GM18508 (cell line): ENCODE results near the gene CPZ.
"Not testable (repeated sequence)": the region's sequence is repeated elsewhere in the genome, so short reads cannot be mapped to it uniquely, and the experiment has no call there.

Experiments used
- ATAC-seq: cut with Tn5 transposase; IDR thresholded peaks from one replicate; pipeline ENCODE4 v1.9.1; 2021; ENCODE audit warnings: moderate number of reproducible peaks; ENCODE audit not compliant: insufficient read depth, unreplicated experiment

The CPZ gene

DNA sequence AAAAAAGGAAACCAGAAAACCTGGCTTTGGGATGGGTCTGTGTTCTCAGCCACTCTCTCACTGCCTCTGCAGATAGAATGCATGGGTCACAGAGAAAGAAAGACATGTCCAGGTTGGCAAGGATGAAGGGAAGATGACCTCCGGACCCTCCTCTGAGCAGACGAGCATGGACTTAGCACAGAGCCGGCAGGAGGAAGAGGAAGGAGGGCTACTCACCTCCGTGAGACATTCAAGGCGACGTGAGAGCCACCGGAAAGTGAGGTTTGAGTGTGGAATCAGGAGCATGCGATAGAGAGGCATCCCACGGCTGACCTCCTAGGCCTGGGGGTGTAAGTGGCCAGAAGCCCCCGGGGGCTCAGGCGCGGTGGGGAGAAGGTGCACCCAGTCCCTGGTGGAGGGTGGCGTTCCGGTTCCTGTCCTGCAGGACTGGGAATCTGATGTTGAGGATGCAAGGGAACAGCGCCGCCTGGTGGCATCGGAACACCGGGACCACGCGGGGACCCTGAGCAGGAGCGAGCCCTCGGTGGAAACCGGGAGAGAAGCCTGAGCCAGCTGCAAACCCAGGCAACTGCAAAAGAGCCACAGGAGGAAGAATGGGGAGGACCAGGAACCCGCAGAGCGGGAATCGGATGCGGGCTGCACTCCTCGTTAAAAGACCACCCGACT, 37.8 kb downstream of the CPZ start:
- not testable (repeated sequence) for ATAC-seq

DNA sequence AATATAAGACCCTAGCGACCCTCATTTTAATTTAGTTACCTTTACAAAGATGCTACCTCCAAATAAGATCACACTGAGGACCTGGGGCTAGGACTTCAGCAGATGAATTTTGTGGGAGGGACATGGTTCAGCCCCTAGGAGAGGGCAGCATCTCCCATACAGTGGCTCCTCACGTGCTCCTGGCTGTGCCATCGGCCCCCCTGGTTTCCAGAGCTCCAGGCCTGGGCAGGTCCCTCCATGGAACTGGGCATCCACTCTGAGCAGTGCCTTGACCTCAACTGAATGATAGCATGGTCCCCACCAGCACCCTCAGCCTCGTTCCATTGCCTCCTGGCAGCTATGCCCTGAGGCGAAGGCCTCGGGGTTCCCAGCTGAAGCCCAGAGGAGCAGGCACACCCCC, 39.3 kb downstream of the CPZ start:
- ATAC-seq: not testable (repeated sequence)

DNA sequence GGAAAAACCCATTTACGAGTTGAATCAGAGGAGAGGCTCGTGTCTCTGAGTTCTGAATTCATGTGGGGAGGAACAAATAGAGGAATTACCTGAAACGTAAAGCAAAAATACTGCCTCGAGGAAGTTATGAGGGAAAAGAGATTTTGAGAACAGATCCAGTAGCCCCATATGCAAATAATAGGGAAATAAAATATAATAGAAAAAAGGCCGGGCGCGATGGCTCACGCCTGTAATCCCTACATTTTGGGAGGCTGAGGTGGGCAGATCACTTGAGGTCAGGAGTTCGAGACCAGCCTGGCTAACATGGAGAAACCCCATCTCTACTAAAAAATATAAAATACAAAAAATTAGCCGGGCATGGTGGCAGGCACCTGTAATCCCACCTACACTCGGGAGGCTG, 42.2 kb downstream of the CPZ start:
- ATAC-seq: not testable (repeated sequence)

DNA sequence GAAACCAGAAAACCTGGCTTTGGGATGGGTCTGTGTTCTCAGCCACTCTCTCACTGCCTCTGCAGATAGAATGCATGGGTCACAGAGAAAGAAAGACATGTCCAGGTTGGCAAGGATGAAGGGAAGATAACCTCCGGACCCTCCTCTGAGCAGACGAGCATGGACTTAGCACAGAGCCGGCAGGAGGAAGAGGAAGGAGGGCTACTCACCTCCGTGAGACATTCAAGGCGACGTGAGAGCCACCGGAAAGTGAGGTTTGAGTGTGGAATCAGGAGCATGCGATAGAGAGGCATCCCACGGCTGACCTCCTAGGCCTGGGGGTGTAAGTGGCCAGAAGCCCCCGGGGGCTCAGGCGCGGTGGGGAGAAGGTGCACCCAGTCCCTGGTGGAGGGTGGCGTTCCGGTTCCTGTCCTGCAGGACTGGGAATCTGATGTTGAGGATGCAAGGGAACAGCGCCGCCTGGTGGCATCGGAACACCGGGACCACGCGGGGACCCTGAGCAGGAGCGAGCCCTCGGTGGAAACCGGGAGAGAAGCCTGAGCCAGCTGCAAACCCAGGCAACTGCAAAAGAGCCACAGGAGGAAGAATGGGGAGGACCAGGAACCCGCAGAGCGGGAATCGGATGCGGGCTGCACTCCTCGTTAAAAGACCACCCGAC, 43.5 kb downstream of the CPZ start:
- ATAC-seq: not testable (repeated sequence)

DNA sequence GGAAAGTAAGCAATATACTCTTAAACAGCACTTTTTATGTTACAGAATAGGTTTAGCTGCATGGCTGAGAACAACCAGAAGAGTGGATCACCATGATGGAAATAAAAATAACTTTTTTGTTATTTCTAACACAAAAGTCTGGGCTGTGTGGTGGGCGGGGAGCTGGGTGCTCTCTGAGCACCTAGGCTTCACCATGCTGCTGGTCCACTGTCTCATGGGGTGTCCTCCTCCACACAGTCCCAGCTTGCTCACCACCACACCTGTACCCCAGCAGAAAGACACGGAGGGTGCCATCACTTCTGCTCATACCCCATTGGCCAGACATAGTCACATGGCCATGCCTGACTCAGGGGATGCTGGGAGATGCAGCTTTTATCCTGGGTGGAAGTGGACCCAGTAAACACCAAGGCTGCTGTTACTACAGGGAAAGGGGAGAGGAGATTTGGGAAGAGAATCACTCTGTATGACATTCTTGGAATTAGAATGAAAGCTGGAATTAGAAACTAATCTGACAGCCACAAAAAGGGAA, 45.0 kb downstream of the CPZ start:
- ATAC-seq: no peak

DNA sequence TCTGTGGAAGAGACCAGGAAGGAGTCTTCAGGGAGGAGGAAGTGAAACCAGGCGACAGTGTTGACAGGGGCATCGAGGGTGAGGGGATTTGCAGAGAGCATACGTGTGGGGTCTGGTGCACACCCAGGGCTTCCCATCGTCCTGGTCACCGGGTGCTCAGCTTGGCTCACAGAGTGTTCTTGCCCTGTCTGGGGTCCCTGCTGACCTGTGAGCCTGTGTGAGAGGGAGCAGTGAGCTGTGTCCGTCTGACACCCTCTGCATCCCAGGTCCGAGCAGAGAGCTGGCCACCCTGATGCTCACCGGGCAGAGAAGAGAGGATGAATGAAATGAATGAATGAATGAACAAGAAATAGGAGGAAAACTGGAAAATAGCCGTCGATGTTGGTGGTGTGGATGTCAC, 46.5 kb downstream of the CPZ start:
- no peak for ATAC-seq

DNA sequence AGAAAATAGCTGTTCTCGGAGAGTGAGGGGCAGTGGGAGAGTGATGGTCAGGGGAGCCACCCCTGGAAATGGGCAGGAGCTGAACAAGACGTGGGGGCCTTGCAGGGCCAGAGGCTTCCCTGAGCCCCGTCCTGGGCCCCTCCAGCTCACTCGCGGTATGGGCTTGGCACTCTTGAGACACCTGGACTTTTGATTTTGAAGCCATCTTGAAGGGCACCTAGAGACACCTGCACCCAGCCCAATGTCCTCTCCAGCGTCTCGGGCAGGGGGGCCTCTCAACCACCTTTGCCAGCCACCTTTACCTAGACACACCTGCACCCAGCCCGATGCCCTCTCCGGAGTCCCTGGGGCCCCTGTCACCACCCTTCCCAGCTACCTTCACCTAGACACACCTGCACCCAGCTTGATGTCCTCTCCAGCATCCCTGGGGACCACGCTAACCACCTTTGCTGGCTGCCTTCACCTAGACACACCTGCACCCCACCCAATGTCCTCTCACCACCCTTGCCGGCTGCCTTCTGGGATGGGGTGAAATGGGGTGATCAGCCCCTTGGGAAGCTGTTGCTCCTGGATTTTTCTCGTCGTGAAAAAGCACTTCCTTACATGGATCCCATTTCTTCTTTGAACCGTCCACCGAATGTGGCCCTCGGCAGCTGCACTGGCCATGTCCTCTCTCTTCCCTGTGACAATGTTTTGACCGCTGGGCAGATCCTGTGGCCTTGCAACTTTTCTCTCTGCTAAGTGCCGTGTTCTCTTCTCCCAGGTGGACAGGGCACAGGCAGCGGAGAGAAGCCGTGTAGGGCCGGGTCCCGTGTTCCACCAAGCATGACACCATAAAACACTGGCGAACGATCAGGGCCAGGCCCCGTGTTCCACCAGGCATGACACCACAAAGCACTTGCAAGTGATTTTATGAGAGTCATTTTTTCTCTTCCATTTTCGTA, 47.5 kb downstream of the CPZ start:
- no peak for ATAC-seq

DNA sequence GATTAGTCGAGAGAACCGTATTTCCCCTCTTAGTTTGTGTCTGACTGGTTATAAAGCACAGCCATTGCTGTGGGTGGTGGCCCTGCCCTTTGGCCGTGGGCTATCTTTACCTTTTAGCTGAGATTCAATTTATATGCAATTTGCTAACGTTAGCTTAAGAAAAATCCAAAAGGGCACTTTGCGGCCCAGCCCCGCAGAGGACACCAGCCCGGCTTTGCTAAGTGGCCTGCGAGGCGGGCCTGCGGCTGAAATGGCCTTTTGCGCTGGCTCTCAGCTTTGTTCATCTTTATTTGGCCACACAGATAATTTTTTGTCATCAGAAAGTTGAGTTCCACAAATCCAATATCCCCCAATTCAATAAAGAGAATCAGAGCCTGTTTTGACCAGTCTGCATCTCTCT, 48.3 kb downstream of the CPZ start:
- no peak for ATAC-seq

DNA sequence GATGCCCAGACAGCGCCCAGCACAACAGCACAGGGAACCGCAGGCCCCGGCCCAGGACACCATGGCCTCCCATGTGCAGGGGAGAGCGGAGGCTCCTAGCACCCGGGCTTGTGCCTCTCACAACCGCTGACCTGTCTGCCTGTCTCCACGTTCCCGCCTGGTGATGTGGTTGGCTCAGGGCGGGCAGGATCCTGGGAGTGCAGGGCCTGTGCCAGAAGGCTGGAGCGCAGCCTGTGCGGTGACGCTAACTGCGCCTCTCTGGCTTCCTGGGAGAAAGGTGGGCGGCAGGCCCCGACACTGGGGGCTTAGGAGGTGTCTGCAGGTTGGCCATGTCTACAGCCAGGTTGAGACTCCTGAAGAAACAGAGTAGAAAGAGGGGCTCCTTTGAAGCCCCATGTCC, 48.7 kb downstream of the CPZ start:
- ATAC-seq: no peak

DNA sequence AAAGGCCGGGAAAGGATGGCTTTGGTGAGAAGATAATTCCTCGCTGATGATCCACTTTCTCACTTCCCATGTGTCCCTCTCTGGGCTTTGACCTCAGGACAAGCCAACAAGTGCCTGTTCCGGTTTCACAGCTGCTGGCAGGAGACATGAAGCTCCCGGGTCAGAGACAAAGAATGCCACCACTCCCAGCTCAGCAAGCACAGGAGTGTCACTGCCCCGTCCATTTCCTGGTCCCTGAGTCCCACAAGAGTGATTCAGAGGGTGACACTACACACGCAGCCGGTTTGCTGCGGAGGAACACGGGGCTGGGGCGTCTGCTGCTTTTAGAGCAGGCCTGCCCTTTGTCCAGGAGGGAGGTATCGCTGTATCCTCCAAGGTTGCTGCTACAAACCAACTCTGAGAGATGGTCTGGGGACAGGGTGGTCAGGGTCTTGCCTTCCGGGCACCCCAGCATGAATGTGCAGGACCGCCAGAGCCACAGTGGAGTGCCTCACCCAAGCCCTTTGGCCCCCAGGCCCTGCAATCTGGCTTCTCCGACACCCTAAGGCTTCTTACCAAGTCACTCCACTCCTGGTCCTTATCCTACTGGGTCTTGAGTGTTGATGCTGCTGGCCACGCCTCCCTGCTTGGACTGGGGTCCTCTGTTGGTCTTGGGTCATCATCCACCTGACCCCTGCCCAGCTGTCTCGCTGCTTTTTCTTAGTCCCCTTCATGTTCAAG, 49.5 kb downstream of the CPZ start:
- no peak for ATAC-seq

DNA sequence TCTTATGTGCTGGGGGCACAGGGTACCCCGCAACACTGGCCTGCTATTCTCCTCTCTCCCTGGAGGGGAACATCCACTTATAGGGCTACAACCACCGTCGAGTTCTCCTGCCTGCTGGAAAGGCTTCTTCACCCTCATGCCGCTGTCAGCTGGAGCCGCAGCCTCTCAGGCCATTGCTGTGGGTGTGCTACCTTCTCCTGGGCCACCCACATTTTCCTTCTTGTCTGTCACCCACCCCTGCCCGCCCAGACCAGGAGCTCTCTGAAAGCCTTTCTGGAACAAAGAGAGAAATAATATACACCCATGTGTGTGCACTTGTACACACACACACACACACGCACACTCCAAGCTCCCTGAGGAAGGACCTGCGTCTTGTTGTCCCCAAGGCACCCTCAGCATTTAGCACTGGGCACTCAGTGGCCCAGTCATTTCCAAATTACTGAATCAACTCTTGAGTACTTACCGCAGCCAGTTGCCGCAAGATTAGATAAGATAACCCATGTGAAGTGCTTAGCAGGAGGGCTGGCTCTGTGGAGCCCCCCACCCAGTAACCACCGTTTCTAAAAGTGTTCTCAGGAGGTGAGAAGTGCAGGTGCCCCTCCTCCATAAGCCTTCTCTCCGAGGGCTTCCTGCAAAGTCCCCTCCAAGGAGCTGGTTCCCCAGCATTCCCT, 50.2 kb downstream of the CPZ start:
- no peak for ATAC-seq

DNA sequence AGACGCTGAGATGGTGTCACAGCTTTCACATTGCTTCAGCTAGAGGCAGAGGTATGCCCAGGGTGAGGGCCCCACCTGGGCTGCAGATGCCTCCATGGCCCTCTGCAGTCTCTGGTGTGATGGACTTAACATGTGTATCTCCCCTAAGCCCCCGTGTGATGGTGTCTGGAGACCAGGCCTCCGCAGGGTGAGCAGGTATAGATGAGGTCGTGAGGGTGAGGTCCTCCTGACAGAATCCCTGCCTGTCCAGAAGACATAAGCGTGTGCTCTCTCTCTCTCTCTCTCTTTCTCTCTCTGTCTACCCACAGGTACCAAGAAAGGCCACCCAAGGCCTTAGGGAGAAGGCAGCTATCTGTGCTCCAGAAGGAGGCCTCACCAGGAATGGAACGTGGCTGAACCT, 50.9 kb downstream of the CPZ start:
- ATAC-seq: no peak

DNA sequence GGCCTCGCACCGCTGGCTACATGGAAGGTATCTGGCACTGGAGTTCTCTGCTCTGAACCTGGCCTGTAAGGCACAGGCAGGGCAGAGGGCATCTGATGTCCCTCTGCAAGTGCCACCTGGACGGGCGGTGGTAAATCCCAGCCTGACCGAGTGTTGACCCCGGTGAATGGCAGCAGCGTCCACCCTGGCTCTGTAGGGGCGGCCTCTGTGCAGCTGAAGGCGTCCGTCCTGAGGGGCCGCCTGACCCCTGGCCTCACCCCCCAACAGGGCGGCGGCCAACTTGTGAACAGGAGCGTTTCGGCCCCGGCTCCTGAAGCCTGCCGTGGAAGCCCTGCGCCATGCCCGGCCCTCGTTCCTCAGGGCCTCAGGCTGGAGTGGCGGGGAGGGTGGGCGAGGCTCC, 51.4 kb downstream of the CPZ start:
- no peak for ATAC-seq

DNA sequence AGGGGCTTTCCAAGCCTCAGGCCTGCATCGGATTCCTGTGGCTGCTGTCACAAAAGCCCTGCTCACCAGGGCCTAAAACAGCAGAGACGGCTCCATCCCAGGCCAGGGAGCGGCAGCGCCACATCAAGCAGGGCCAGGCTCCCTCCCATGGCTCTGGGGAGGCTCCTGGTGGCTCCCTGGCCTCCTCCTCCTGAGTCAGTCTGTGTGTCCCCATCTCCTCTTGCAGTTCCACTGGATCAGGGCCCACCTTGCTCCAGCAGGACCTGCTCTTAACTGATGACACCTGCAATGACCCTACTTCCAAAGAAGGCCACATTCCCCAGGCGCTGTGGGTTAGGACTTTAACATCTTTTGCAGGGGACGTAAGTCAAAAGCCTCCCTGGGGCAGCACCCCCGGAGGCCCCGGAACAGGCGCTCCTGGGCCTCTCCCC, 51.9 kb downstream of the CPZ start:
- no peak for ATAC-seq

DNA sequence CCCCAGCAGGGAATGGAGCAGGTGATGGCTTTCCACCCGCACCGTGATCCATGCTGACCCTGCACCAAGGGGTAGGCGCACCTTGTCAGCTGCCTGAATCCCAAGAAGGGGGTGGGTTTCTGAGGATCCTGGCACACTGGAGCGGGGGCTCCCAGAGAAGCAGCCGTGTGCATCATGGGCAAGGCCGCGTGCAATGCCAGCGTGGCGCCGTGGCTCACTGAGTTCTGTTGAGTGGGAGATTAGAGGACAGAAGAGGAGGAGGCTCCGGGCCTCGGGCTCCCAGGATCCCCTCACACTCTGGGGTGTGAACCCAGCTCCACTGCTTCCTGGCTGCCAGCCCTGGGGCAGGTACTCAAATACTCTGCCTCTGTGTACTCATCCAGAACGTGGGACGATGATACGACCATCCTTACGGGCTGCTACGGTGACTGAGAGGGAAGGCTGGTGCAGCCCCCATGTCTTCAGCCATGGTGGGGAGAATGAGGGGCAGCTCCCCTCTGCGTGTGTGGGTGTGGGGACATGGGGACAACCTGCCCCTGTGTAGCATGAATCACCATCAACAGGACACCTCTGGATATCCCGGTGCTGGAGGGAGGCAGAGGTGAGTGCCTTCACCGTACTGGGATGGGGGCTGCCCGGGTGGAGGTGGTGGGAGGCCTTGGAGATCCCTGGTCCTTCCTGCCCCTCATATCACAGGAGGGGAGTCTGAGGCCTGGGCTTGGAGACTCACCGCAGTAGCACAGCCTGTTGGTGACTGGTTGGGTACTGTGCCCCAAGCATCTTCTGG, 52.6 kb downstream of the CPZ start:
- no peak for ATAC-seq

DNA sequence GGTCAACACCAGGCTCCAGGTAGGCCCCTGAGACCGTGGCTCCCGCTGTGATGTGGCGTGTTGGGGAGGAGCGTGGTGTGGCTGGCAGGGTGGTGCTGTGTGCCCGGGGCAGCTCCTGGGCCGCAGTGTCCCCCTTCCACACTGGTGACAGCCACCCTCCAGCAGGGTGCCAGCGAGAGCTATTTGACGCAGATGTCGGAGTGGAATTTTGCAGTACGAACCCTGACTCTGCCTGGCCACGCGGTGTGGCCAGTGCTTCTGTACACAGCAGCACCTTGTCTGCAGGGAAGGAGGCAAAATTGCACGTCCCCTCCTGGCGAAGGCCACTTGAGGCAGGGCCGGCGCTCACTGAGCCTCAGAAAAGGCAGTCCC, 53.2 kb downstream of the CPZ start:
- ATAC-seq: no peak

DNA sequence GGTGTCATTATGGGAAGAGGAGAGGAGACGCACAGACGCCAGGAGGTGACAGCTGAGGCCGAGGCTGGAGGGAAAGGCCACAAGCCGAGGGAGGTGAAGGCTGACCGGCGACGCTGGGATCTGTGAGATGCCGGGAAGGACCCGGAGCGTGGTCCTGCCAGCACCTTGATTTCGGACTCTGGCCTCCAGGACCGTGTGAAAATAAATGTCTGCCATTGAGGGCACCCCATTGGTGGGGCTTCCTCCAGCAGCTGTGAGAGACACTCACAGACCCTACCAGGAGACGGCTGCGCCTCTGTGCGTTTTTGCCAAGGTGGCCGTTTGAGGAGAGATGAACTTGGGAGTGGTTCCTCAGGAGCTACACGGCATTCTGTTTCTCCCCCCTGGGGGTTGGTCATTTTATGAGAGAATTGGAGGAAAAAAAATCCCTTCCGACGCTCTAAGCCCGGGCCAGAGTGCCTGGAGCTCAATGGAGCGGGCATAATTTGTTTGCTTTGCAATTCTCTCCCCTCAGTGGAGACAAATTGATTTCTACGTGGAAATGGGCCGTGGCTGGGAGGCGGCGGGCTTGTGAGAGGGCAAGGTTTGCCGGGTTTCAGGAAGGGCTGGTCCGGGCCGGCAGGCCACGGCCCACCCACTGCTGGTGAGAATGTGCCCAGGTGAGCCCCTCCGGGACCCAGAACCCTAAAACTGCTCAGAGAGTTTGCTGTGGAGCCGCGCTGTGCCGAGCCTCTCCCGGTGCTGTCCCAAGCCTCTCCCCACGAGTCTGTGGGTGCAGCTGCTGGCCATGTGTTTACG, 53.9 kb downstream of the CPZ start:
- no peak for ATAC-seq

DNA sequence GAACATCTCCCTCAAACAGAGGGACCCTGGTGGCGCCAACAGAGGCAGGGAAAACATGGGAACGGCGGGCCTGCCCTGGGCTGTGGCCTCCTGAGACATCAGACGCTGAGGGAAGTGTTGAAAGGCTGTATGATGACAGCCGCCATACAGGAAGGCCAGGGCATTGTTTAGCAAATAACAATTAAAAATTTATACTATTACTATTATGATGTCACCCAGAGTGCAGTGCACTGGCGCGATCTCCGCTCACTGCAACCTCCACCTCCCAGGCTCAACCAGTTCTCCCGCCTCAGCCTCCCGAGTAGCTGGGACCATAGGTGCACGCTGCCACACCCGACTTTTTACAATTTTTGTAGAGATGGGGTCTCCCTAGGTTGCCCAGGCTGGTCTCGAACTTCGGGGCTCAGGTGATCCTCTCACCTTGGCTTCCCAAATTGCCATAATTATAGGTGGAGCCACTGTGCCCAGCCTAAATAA, 54.6 kb downstream of the CPZ start:
- ATAC-seq: no peak
